Sigmoid colon (tissue), 7 donors: ENCODE results near the gene CEP170B. TPM values are rescaled to one million over a fixed set of nuclear protein-coding genes. Genes with fewer than 3 reads are reported as not detected.
"Not testable (repeated sequence)": the region's sequence is repeated elsewhere in the genome, so short reads cannot be mapped to it uniquely, and the experiment has no call there.

Experiments used
- DNase-seq: peaks from one replicate; pipeline ENCODE4 v3.0.0-alpha.2; 2019
- H3K27ac ChIP-seq, 4 donors: fragments of 200-600 bp; sonication (generic); one replicate each; pipeline ENCODE4 v1.5.1; 2016 to 2019; ENCODE audit warnings: mild to moderate bottlenecking in 1 of 4
- H3K27me3 ChIP-seq, 3 donors: fragments of 200-600 bp; sonication (generic); one replicate each; pipeline ENCODE4 v1.5.1; 2019; ENCODE audit warnings: mild to moderate bottlenecking in 1 of 3
- H3K36me3 ChIP-seq, 4 donors: fragments of 200-600 bp; sonication (generic); one replicate each; pipeline ENCODE4 v1.5.1; 2016 to 2019
- H3K4me1 ChIP-seq, 4 donors: fragments of 200-600 bp; sonication (generic); one replicate each; pipeline ENCODE4 v1.5.1; 2017 to 2019
- H3K4me3 ChIP-seq, 4 donors: fragments of 200-600 bp; sonication (generic); one replicate each; pipeline ENCODE4 v1.5.1; 2017 to 2019; ENCODE audit warnings: mild to moderate bottlenecking in 2 of 4, moderate library complexity in 1 of 4
- H3K9me3 ChIP-seq, 4 donors: fragments of 200-600 bp in 3 of 4; sonication (generic) in 3 of 4; one replicate each; pipeline versions ENCODE4 v1.5.1 to v1.6.1; 2013 to 2019
- EP300 ChIP-seq, 4 donors: sonication (generic); formaldehyde crosslinking; IDR thresholded peaks; one replicate each; pipeline ENCODE4 v1.6.1; 2017; ENCODE audit warnings: antibody characterized with exemption in 4 of 4
- POLR2A ChIP-seq, 2 donors: fragments of 450-650 bp; IDR thresholded peaks; one replicate each; pipeline ENCODE4 v1.6.1; 2016; ENCODE audit warnings: antibody characterized with exemption in 2 of 2, mild to moderate bottlenecking in 2 of 2, moderate library complexity in 2 of 2
- POLR2AphosphoS5 ChIP-seq, 4 donors: sonication (generic); formaldehyde crosslinking; IDR thresholded peaks; one replicate each; pipeline ENCODE4 v1.6.1; 2017; ENCODE audit warnings: antibody characterized with exemption in 4 of 4
- WGBS, 2 donors: extraction: QIAGEN DNeasy Blood & Tissue Kit; methylation state at CpG; one replicate each; pipeline ENCODE4 v1.1.7; 2013; 5-methylcytosine and 5-hydroxymethylcytosine counted together
- intact Hi-C: fragments of 100-400 bp; cut with DNase I; formaldehyde crosslinking; loops from one replicate; pipeline ENCODE4 v1.15.1; 2023
- polyA plus RNA-seq, 3 donors: library from polyadenylated mRNA; stranded (reverse); fragments of 200-250 nt; gene quantifications; one replicate each; pipeline ENCODE4 v1.2.3, GENCODE V29; 2013
- total RNA-seq, 4 donors: library from RNA; depleted of rRNA; stranded (reverse); fragments of >200 nt; gene quantifications; one replicate each; pipeline ENCODE4 v1.1.0, GENCODE V29; 2016
- TF ChIP-seq, protein P1 (sequence below), 4 experiments: fragments of 450-650 bp in 3 of 4; fragments of 200-600 bp in 1 of 4; IDR thresholded peaks; one replicate each; pipeline ENCODE4 v1.5.1; 2016 to 2019; ENCODE audit warnings: antibody characterized with exemption in 4 of 4, mild to moderate bottlenecking in 3 of 4, moderate library complexity in 2 of 4
- donor health status: healthy with polysubstance abuse.
- donor health status: Bipolar disorder and iron deficiency.
- donor health status: healthy.

The CEP170B gene
- total and polyA plus RNA-seq, 7 donors, result 5.4 to 60.0 (median 14.9) TPM

DNA sequence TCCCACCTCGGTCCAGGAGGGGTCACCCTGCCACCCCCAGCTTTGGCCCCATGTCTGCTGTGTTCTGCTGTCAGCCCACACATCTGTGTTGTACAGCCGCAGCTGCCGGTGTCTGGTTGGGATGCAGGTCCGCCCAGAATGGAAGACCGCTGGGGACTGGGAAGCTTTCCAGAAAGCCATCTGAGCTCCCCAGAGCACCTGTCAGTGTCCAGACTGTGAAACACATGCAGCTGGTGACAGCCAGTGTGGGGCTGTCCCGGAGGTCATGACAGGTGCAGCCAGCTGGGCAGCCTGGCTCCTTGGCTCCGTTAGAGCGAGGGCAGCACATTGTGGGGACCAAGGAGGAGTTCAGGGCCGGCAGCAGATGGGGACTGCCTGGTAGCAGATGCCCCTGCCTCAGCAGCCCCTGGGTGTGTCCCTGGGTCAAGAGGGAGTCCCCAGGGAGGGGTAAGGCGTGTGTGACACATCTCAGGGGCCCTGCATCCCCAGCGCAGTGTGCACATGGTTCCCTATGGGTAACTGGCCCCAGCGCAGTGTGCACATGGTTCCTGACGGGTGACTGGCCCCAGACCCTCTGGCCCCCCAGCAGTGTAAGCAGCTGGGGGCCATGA is 16.4 kb downstream of the CEP170B start:
- H3K27ac ChIP-seq, result no peak overlapping the region

DNA sequence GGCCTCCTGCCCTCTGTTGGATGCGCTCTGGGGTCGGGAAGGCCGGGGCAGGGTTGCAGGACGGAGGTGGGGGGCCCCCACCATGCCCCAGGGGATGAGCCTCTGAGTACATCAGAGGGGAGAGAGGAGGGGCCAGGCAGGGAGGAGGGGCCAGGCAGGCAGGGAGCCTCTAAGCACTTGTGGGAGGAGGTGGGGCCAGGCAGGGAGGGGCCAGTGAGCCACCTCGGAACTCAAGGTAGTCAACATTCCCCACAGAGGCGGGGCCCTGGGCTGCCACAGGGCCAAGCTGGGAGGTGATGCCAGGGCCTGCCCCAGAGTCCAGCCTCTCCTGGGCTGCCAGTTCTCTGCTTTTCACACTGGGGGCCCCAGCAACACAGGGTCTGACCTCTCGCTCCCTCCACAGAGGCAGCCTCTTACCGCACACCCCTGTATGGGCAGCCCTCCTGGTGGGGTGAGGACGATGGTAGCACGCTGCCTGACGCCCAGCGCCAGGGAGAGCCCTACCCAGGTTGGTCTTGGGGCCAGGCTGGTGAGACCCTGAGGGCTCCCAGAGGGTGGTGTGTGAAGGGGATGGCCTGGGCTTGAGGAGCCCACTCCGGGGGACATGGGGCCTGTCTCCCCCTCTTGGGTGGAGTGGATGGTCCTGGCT is 17.4 kb downstream of the CEP170B start:
- Histone ChIP-seq H3K27me3 (no peaks in the 10 kb centered on the region), H3K27ac (no peak overlapping the region), H3K36me3 (peaks cover 14 to 77% (median 24%) of the 10 kb centered on the region in 4 donors), H3K4me1 (no peaks in the 10 kb centered on the region), H3K9me3 (no peaks in the 10 kb centered on the region), H3K4me3 (no peak overlapping the region)
- intact Hi-C loops, result no loop called here
- TF ChIP-seq POLR2A (IDR thresholded peaks at IDR 0.05), result no peak
- no peak for TF ChIP-seq POLR2AphosphoS5 (IDR thresholded peaks at IDR 0.05)
- TF ChIP-seq EP300 (IDR thresholded peaks at IDR 0.05), result no peak
- TF ChIP-seq, protein P1, sequence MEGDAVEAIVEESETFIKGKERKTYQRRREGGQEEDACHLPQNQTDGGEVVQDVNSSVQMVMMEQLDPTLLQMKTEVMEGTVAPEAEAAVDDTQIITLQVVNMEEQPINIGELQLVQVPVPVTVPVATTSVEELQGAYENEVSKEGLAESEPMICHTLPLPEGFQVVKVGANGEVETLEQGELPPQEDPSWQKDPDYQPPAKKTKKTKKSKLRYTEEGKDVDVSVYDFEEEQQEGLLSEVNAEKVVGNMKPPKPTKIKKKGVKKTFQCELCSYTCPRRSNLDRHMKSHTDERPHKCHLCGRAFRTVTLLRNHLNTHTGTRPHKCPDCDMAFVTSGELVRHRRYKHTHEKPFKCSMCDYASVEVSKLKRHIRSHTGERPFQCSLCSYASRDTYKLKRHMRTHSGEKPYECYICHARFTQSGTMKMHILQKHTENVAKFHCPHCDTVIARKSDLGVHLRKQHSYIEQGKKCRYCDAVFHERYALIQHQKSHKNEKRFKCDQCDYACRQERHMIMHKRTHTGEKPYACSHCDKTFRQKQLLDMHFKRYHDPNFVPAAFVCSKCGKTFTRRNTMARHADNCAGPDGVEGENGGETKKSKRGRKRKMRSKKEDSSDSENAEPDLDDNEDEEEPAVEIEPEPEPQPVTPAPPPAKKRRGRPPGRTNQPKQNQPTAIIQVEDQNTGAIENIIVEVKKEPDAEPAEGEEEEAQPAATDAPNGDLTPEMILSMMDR (IDR thresholded peaks at IDR 0.05), result no peak
- no peak for DNase-seq
- 67 to 74% methylated on average over 13 of the region's 13 CpGs for WGBS, 2 donors

More for the DNA sequence above, 16.4 kb downstream of the CEP170B start:
- Histone ChIP-seq H3K4me1 (no peaks in the 10 kb centered on the region), H3K9me3 (no peaks in the 10 kb centered on the region), H3K36me3 (peaks cover 12 to 67% (median 16%) of the 10 kb centered on the region in 4 donors), H3K27me3 (no peaks in the 10 kb centered on the region), H3K4me3 (no peak overlapping the region)
- WGBS, 2 donors, result 65 to 71% methylated on average over 13 of the region's 13 CpGs
- TF ChIP-seq POLR2AphosphoS5 (IDR thresholded peaks at IDR 0.05), result no peak
- TF ChIP-seq, protein P1 (IDR thresholded peaks at IDR 0.05), result no peak
- no peak for TF ChIP-seq POLR2A (IDR thresholded peaks at IDR 0.05)
- TF ChIP-seq EP300 (IDR thresholded peaks at IDR 0.05), result no peak
- no peak for DNase-seq
- intact Hi-C loops, result no loop called here

DNA sequence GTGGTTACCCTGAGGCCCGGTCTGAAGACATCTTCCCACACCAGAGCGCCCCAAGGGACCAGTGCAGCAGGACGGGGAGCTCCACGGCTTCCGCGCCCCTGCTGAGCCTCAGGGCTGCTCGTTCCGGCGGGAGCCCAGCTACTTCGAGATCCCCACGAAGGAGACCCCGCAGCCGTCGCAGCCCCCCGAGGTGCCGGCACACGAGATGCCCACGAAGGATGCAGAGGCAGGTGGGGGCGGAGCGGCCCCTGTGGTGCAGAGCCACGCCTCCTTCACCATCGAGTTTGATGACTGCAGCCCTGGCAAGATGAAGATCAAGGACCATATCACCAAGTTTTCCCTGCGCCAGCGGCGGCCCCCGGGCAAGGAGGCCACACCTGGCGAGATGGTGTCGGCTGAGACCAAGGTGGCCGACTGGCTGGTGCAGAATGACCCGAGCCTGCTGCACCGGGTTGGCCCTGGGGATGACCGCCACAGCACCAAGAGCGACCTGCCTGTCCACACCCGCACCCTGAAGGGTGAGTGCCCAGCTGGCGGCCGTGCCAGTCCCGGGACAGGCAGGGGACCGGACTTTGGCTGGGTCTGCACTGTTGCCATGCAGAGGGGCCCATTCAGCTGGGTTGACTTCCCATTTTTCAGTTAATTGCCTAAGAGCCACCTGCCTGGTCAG is 18.1 kb downstream of the CEP170B start:
- H3K4me3 ChIP-seq, result no peak overlapping the region
- no peak for TF ChIP-seq EP300 (IDR thresholded peaks at IDR 0.05)
- TF ChIP-seq, protein P1 (IDR thresholded peaks at IDR 0.05), result no peak
- TF ChIP-seq POLR2AphosphoS5 (IDR thresholded peaks at IDR 0.05), result no peak
- no peak for TF ChIP-seq POLR2A (IDR thresholded peaks at IDR 0.05)
- no peaks in the 10 kb centered on the region for H3K9me3 ChIP-seq
- H3K27me3 ChIP-seq, result no peaks in the 10 kb centered on the region
- WGBS, 2 donors, result 90 to 91% methylated on average over 38 of the region's 38 CpGs
- H3K27ac ChIP-seq, result no peak overlapping the region
- DNase-seq, result no peak
- peaks cover 14 to 79% (median 25%) of the 10 kb centered on the region in 4 donors for H3K36me3 ChIP-seq
- intact Hi-C loops, result no loop called here
- H3K4me1 ChIP-seq, result no peaks in the 10 kb centered on the region

DNA sequence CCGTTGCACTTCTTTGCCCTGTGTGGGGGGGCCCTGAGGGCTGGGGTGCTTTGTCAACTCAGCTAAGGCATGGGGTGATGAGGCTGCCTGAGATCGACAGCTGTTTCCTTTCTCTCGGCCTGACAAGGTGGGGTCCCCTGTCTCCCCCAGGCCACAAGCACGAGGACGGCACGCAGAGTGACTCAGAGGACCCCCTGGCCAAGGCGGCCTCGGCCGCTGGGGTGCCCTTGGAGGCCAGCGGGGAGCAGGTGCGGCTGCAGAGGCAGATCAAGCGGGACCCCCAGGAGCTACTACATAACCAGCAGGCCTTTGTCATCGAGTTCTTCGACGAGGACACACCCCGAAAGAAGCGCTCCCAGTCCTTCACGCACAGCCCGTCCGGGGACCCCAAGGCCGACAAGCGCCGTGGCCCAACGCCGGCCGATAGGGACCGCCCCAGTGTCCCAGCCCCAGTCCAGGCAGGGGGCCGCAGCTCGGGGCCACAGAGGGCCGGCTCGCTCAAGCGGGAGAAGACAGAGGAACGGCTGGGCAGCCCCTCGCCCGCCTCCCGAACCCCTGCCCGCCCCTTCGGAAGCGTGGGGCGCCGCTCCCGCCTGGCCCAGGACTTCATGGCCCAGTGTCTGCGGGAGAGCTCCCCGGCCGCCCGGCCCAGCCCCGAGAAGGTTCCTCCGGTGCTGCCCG is 18.8 kb downstream of the CEP170B start:
- Histone ChIP-seq H3K4me3 (no peak overlapping the region), H3K27ac (no peak overlapping the region), H3K4me1 (no peaks in the 10 kb centered on the region), H3K36me3 (peaks cover 14 to 76% (median 24%) of the 10 kb centered on the region in 4 donors), H3K9me3 (no peaks in the 10 kb centered on the region), H3K27me3 (no peaks in the 10 kb centered on the region)
- DNase-seq, result no peak
- WGBS, 2 donors, result 93 to 95% methylated on average over 49 of the region's 49 CpGs
- intact Hi-C loops, result no loop called here
- TF ChIP-seq, protein P1 (IDR thresholded peaks at IDR 0.05), result no peak
- no peak for TF ChIP-seq POLR2A (IDR thresholded peaks at IDR 0.05)
- TF ChIP-seq EP300 (IDR thresholded peaks at IDR 0.05), result no peak

DNA sequence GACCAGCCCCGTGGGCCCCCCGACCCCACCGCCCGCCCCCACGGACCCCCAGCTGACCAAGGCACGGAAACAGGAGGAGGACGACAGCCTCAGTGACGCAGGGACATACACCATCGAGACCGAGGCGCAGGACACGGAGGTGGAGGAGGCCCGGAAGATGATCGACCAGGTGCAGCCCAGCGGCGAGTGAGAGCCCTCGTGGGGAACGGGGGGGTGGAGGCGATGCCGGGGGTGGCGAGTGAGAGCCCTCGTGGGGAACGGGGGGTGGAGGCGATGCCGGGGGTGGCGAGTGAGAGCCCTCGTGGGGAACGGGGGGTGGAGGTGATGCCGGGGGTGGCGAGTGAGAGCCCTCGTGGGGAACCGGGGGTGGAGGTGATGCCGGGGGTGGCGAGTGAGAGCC is 19.3 kb downstream of the CEP170B start:
- 89 to 90% methylated on average over 28 to 34 of the region's 34 CpGs for WGBS, 2 donors
- H3K4me1 ChIP-seq, H3K9me3 ChIP-seq, H3K27ac ChIP-seq, H3K4me3 ChIP-seq, intact Hi-C loops, DNase-seq, H3K27me3 ChIP-seq: not testable (repeated sequence)
- H3K36me3 ChIP-seq, result peaks cover 14 to 78% (median 24%) of the 10 kb centered on the region in 4 donors
